ENCODE results near the gene PPM1L.

DNA sequence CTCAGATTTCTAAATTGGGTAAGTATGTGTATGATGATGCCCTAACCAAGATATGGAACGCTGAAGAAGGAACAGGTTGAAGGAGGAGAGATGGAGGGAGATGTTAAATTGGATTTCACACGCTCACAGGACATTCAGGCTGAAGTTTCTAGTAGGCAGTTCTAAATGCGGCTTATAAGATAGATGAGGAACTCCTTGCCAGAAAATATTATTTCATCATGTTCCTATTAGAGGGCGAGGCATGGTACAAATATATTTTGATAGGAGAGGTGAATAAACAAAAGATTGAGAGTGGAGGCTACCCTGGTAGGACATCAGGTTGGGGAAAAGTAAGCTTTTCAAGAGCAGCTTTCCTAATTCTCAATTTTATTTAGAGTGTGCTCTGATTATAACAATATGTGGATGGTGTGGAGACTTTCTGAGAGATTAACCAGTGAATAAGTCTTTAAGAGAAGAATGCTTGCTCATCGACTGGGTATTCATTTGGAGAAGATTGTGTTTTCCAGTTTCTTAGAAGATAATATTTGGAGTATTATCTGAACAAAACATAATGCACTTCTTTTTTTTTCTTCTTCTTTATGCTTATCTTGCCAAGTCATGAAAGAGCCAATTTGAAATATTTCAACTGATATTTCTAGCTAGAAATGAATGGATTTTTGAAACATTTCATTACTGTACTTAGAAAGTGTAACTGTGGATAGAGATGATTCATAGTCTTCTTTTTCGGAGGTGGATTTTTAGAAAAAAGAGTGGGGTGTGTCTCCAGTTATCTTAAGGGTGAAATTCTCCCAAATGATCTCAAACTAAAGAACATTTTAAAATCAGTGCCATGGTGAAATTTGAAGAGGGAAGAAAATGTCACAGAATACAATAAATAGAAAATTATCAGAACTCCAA, 260.6 kb downstream of the PPM1L start:
- TF ChIP-seq, protein P1, sequence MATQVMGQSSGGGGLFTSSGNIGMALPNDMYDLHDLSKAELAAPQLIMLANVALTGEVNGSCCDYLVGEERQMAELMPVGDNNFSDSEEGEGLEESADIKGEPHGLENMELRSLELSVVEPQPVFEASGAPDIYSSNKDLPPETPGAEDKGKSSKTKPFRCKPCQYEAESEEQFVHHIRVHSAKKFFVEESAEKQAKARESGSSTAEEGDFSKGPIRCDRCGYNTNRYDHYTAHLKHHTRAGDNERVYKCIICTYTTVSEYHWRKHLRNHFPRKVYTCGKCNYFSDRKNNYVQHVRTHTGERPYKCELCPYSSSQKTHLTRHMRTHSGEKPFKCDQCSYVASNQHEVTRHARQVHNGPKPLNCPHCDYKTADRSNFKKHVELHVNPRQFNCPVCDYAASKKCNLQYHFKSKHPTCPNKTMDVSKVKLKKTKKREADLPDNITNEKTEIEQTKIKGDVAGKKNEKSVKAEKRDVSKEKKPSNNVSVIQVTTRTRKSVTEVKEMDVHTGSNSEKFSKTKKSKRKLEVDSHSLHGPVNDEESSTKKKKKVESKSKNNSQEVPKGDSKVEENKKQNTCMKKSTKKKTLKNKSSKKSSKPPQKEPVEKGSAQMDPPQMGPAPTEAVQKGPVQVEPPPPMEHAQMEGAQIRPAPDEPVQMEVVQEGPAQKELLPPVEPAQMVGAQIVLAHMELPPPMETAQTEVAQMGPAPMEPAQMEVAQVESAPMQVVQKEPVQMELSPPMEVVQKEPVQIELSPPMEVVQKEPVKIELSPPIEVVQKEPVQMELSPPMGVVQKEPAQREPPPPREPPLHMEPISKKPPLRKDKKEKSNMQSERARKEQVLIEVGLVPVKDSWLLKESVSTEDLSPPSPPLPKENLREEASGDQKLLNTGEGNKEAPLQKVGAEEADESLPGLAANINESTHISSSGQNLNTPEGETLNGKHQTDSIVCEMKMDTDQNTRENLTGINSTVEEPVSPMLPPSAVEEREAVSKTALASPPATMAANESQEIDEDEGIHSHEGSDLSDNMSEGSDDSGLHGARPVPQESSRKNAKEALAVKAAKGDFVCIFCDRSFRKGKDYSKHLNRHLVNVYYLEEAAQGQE (IDR thresholded peaks at IDR 0.05; ENCODE audit: low read depth) = no peak
- TF ChIP-seq POLR2A (IDR thresholded peaks at IDR 0.05; ENCODE audit: borderline replicate concordance, extremely low read depth, insufficient read depth, insufficient read length) (no peak), CBX3 (IDR thresholded peaks at IDR 0.05; ENCODE audit: low read depth) (no peak), POLR2AphosphoS5 (IDR thresholded peaks at IDR 0.05; ENCODE audit: low read depth, low read length) (no peak), TCF7L2 (IDR thresholded peaks at IDR 0.05; ENCODE audit: borderline replicate concordance, extremely low read depth, insufficient read depth, insufficient read length) (no peak), YY1 (IDR thresholded peaks at IDR 0.05; ENCODE audit: extremely low read depth, insufficient replicate concordance, low read depth, low read length) (no peak), EZH2 (IDR thresholded peaks at IDR 0.05) (no peak), ELF1 (IDR thresholded peaks at IDR 0.05; ENCODE audit: borderline replicate concordance, low read depth) (no peak)
- TF ChIP-seq, protein P2, sequence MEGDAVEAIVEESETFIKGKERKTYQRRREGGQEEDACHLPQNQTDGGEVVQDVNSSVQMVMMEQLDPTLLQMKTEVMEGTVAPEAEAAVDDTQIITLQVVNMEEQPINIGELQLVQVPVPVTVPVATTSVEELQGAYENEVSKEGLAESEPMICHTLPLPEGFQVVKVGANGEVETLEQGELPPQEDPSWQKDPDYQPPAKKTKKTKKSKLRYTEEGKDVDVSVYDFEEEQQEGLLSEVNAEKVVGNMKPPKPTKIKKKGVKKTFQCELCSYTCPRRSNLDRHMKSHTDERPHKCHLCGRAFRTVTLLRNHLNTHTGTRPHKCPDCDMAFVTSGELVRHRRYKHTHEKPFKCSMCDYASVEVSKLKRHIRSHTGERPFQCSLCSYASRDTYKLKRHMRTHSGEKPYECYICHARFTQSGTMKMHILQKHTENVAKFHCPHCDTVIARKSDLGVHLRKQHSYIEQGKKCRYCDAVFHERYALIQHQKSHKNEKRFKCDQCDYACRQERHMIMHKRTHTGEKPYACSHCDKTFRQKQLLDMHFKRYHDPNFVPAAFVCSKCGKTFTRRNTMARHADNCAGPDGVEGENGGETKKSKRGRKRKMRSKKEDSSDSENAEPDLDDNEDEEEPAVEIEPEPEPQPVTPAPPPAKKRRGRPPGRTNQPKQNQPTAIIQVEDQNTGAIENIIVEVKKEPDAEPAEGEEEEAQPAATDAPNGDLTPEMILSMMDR (IDR thresholded peaks at IDR 0.05 in 2 of 3, conservative IDR thresholded peaks at IDR 0.05 in 1 of 3; ENCODE audit: borderline replicate concordance in 1 of 3, insufficient read depth in 1 of 3, low read depth in 2 of 3, low read length in 2 of 3) = no peak
- TF ChIP-seq, protein P3, sequence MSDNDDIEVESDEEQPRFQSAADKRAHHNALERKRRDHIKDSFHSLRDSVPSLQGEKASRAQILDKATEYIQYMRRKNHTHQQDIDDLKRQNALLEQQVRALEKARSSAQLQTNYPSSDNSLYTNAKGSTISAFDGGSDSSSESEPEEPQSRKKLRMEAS (IDR thresholded peaks at IDR 0.05) = no peak
- TF ChIP-seq, protein P4, sequence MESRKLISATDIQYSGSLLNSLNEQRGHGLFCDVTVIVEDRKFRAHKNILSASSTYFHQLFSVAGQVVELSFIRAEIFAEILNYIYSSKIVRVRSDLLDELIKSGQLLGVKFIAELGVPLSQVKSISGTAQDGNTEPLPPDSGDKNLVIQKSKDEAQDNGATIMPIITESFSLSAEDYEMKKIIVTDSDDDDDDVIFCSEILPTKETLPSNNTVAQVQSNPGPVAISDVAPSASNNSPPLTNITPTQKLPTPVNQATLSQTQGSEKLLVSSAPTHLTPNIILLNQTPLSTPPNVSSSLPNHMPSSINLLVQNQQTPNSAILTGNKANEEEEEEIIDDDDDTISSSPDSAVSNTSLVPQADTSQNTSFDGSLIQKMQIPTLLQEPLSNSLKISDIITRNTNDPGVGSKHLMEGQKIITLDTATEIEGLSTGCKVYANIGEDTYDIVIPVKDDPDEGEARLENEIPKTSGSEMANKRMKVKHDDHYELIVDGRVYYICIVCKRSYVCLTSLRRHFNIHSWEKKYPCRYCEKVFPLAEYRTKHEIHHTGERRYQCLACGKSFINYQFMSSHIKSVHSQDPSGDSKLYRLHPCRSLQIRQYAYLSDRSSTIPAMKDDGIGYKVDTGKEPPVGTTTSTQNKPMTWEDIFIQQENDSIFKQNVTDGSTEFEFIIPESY (IDR thresholded peaks at IDR 0.05; ENCODE audit: extremely low read depth, insufficient replicate concordance, low read length) = no peak

Measured in HCT116 (cell line).